Measurements from ENCODE around the gene TRIP12. TPM values are rescaled to one million over a fixed set of nuclear protein-coding genes. Genes with fewer than 3 reads are reported as not detected.
A peak's percentile ranks its signal among the peaks of the same experiment; 100 is the strongest.
"Not testable (repeated sequence)": the region's sequence is repeated elsewhere in the genome, so short reads cannot be mapped to it uniquely, and the experiment has no call there.

The TRIP12 gene
- polyA plus RNA-seq, 4 donors = 16.8 to 93.9 (median 25.8) TPM

GRCh38 chr2:229925201-229925600 is 3.4 kb upstream of the TRIP12 start:
- H3K4me1 ChIP-seq (ENCODE audit: control insufficient read depth in 3 of 3, insufficient read depth in 2 of 3, low read depth in 1 of 3, low read length in 2 of 3) = peaks cover 0 to 4% (median 0%) of the 10 kb centered on the region in 3 donors
- no peaks in the 10 kb centered on the region for H3K27me3 ChIP-seq (ENCODE audit: control insufficient read depth in 3 of 3, insufficient read depth in 3 of 3, low read length in 3 of 3)
- H3K27ac ChIP-seq (ENCODE audit: low read depth in 1 of 3, low read length in 2 of 3) = no peak overlapping the region
- H3K9me3 ChIP-seq (ENCODE audit: control insufficient read depth in 2 of 2, insufficient read depth in 1 of 2, low read depth in 1 of 2, low read length in 1 of 2) = no peaks in the 10 kb centered on the region
- H3K36me3 ChIP-seq (ENCODE audit: control insufficient read depth in 3 of 3, insufficient read depth in 2 of 3, low read depth in 1 of 3, low read length in 3 of 3) = no peaks in the 10 kb centered on the region
- DNase-seq (no peak), FAIRE-seq (no peak)
- H3K4me3 ChIP-seq (ENCODE audit: low read depth in 1 of 3, low read length in 3 of 3) = no peak overlapping the region

- H3K36me3 ChIP-seq (ENCODE audit: control insufficient read depth in 3 of 3, insufficient read depth in 2 of 3, low read depth in 1 of 3, low read length in 3 of 3); H3K4me1 ChIP-seq (ENCODE audit: control insufficient read depth in 3 of 3, insufficient read depth in 2 of 3, low read depth in 1 of 3, low read length in 2 of 3); H3K27me3 ChIP-seq (ENCODE audit: control insufficient read depth in 3 of 3, insufficient read depth in 3 of 3, low read length in 3 of 3); H3K9me3 ChIP-seq (ENCODE audit: control insufficient read depth in 2 of 2, insufficient read depth in 1 of 2, low read depth in 1 of 2, low read length in 1 of 2); FAIRE-seq; H3K4me3 ChIP-seq (ENCODE audit: low read depth in 1 of 3, low read length in 3 of 3): not testable (repeated sequence)
- DNase-seq = peak; percentile 45 to 70
- H3K27ac ChIP-seq (ENCODE audit: low read depth in 1 of 3, low read length in 2 of 3) = peak overlapping the region in 1 of 3 donors; percentile 51
- 58 to 79% (median 71%) methylated on average over 10 of the region's 10 CpGs for WGBS, 3 donors
Measured at GRCh38 chr2:229924541-229924940, 2.7 kb upstream of the TRIP12 start.

- 1% methylated on average over 50 to 61 of the region's 61 CpGs for WGBS, 3 donors
- Histone ChIP-seq H3K4me1 (ENCODE audit: control insufficient read depth in 3 of 3, insufficient read depth in 2 of 3, low read depth in 1 of 3, low read length in 2 of 3) (peaks cover 0 to 8% (median 4%) of the 10 kb centered on the region in 3 donors), H3K9me3 (ENCODE audit: control insufficient read depth in 2 of 2, insufficient read depth in 1 of 2, low read depth in 1 of 2, low read length in 1 of 2) (no peaks in the 10 kb centered on the region), H3K27me3 (ENCODE audit: control insufficient read depth in 3 of 3, insufficient read depth in 3 of 3, low read length in 3 of 3) (no peaks in the 10 kb centered on the region), H3K4me3 (ENCODE audit: low read depth in 1 of 3, low read length in 3 of 3) (peak within 1 kb of the TSS; percentile 89 to 94 (median 94)), H3K27ac (ENCODE audit: low read depth in 1 of 3, low read length in 2 of 3) (peak within 1 kb of the TSS; percentile 97 to 99 (median 97)), H3K36me3 (ENCODE audit: control insufficient read depth in 3 of 3, insufficient read depth in 2 of 3, low read depth in 1 of 3, low read length in 3 of 3) (peaks cover 0 to 5% (median 2%) of the 10 kb centered on the region in 3 donors)
- FAIRE-seq = no peak
- DNase-seq = peak in 1 of 2 donors; percentile 87
Measured at GRCh38 chr2:229922449-229923386, 909 bp upstream of the TRIP12 start, which contains the start of gene FBXO36. TSS of gene FBXO36 (plus strand) at chr2:229922503. CDS start at chr2:229922514, 11 bp downstream.

DNA sequence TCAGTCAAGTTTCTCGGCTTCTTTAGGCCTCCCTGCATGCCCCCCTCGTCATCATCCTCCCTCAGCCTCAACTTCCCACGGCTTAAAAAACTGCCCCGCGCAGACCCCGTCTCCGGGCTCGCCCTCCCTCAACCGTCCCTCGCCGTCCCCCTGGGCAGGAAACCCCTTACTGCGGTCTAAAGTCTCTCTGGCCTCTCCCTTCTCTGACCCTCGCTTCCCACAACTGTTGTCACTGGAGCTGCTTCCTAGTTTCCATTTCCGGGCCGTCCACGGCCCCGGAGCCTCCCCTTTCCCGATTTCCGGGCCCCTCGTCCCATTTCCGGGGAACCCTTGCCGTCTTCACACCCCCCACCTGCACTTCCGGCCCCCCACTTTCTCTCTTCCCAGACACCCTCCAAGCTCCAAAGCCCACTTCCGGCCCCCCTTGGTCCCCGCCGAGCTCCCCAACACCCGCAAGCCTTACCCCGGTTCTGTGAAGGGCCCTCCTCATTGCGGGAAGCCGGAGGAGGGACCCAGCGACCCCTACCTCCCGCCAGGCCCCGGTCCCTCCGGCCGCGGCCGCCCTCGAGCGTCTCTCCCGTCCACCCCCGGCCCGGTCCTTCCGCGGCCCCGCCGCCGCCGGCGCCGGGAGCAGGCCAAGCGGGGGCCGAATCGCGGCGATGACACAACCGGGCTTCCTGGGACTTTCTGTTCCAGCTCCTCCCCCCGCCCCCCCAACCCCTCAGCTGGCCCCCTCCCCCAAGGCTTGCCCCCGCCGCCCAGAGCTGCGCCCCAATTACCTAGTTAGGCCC is 513 bp downstream of the TRIP12 start:
- Histone ChIP-seq H3K4me3 (ENCODE audit: low read depth in 1 of 3, low read length in 3 of 3) (peak overlapping the region; percentile 89 to 94 (median 94)), H3K36me3 (ENCODE audit: control insufficient read depth in 3 of 3, insufficient read depth in 2 of 3, low read depth in 1 of 3, low read length in 3 of 3) (peaks cover 0 to 7% (median 6%) of the 10 kb centered on the region in 3 donors), H3K9me3 (ENCODE audit: control insufficient read depth in 2 of 2, insufficient read depth in 1 of 2, low read depth in 1 of 2, low read length in 1 of 2) (no peaks in the 10 kb centered on the region), H3K27me3 (ENCODE audit: control insufficient read depth in 3 of 3, insufficient read depth in 3 of 3, low read length in 3 of 3) (no peaks in the 10 kb centered on the region), H3K4me1 (ENCODE audit: control insufficient read depth in 3 of 3, insufficient read depth in 2 of 3, low read depth in 1 of 3, low read length in 2 of 3) (peaks cover 0 to 8% (median 4%) of the 10 kb centered on the region in 3 donors), H3K27ac (ENCODE audit: low read depth in 1 of 3, low read length in 2 of 3) (peak overlapping the region; percentile 97 to 99 (median 97))
- WGBS, 3 donors = 1% methylated on average over 47 to 60 of the region's 60 CpGs
- no peak for FAIRE-seq
- DNase-seq = peak; percentile 74 to 87

- H3K27ac ChIP-seq (ENCODE audit: low read depth in 1 of 3, low read length in 2 of 3) = peak overlapping the region; percentile 97 to 99 (median 97)
Measured at GRCh38 chr2:229920011-229920641, 1.7 kb downstream of the TRIP12 start.

GRCh38 chr2:229917793-229918192 is 4.0 kb downstream of the TRIP12 start:
- Histone ChIP-seq H3K4me1 (ENCODE audit: control insufficient read depth in 3 of 3, insufficient read depth in 2 of 3, low read depth in 1 of 3, low read length in 2 of 3) (peaks cover under 1 to 6% (median 4%) of the 10 kb centered on the region in 3 donors), H3K36me3 (ENCODE audit: control insufficient read depth in 3 of 3, insufficient read depth in 2 of 3, low read depth in 1 of 3, low read length in 3 of 3) (peaks cover 0 to 16% (median 6%) of the 10 kb centered on the region in 3 donors), H3K4me3 (ENCODE audit: low read depth in 1 of 3, low read length in 3 of 3) (no peak overlapping the region), H3K9me3 (ENCODE audit: control insufficient read depth in 2 of 2, insufficient read depth in 1 of 2, low read depth in 1 of 2, low read length in 1 of 2) (no peaks in the 10 kb centered on the region), H3K27ac (ENCODE audit: low read depth in 1 of 3, low read length in 2 of 3) (no peak overlapping the region), H3K27me3 (ENCODE audit: control insufficient read depth in 3 of 3, insufficient read depth in 3 of 3, low read length in 3 of 3) (no peaks in the 10 kb centered on the region)
- FAIRE-seq (no peak), DNase-seq (no peak)
- WGBS, 3 donors = 89 to 93% (median 91%) methylated on average over 5 of the region's 5 CpGs

More at GRCh38 chr2:229920011-229920641, 1.7 kb downstream of the TRIP12 start:
- FAIRE-seq (no peak), DNase-seq (peak; percentile 29 to 56)
- H3K9me3 ChIP-seq (ENCODE audit: control insufficient read depth in 2 of 2, insufficient read depth in 1 of 2, low read depth in 1 of 2, low read length in 1 of 2) = no peaks in the 10 kb centered on the region
- whole genome bisulfite sequencing, 3 donors = 2 to 3% (median 3%) methylated on average over 20 of the region's 20 CpGs
- H3K4me1 ChIP-seq (ENCODE audit: control insufficient read depth in 3 of 3, insufficient read depth in 2 of 3, low read depth in 1 of 3, low read length in 2 of 3) = peaks cover 0 to 8% (median 4%) of the 10 kb centered on the region in 3 donors
- H3K36me3 ChIP-seq (ENCODE audit: control insufficient read depth in 3 of 3, insufficient read depth in 2 of 3, low read depth in 1 of 3, low read length in 3 of 3) = peaks cover 0 to 8% (median 6%) of the 10 kb centered on the region in 3 donors
- no peaks in the 10 kb centered on the region for H3K27me3 ChIP-seq (ENCODE audit: control insufficient read depth in 3 of 3, insufficient read depth in 3 of 3, low read length in 3 of 3)
- peak overlapping the region; percentile 89 to 94 (median 94) for H3K4me3 ChIP-seq (ENCODE audit: low read depth in 1 of 3, low read length in 3 of 3)

GRCh38 chr2:229914171-229914570 is 7.6 kb downstream of the TRIP12 start:
- H3K27ac ChIP-seq (ENCODE audit: low read depth in 1 of 3, low read length in 2 of 3) = no peak overlapping the region
- WGBS, 3 donors = 77 to 90% (median 89%) methylated on average over 2 of the region's 2 CpGs
- no peak for FAIRE-seq

More at GRCh38 chr2:229914171-229914570, 7.6 kb downstream of the TRIP12 start:
- Histone ChIP-seq H3K9me3 (ENCODE audit: control insufficient read depth in 2 of 2, insufficient read depth in 1 of 2, low read depth in 1 of 2, low read length in 1 of 2) (no peaks in the 10 kb centered on the region), H3K4me3 (ENCODE audit: low read depth in 1 of 3, low read length in 3 of 3) (no peak overlapping the region), H3K36me3 (ENCODE audit: control insufficient read depth in 3 of 3, insufficient read depth in 2 of 3, low read depth in 1 of 3, low read length in 3 of 3) (peaks cover 0 to 21% (median 6%) of the 10 kb centered on the region in 3 donors), H3K27me3 (ENCODE audit: control insufficient read depth in 3 of 3, insufficient read depth in 3 of 3, low read length in 3 of 3) (no peaks in the 10 kb centered on the region), H3K4me1 (ENCODE audit: control insufficient read depth in 3 of 3, insufficient read depth in 2 of 3, low read depth in 1 of 3, low read length in 2 of 3) (peaks cover 0 to 2% (median 2%) of the 10 kb centered on the region in 3 donors)
- no peak for DNase-seq

Data from small intestine (tissue), 7 donors.